Activated CD8-positive, alpha-beta memory T cell treated with anti-CD3 and anti-CD28 coated beads, Interleukin-2, amount 50 U/mL, for 24 hours (primary cell): Measurements from ENCODE around the gene ACAD9.
"Not testable (repeated sequence)": the region's sequence is repeated elsewhere in the genome, so short reads cannot be mapped to it uniquely, and the experiment has no call there.

Source experiments
- DNase-seq: peaks from one replicate; pipeline ENCODE4 v3.0.0-alpha.2; 2020; ENCODE audit errors: extremely low read depth

ACAD9 gene

GRCh38 chr3:128895843-128896697 is 16.6 kb downstream of the ACAD9 start:
- no peak for DNase-seq

GRCh38 chr3:128902426-128902825 is 23.0 kb downstream of the ACAD9 start:
- no peak for DNase-seq

GRCh38 chr3:128903501-128903900 is 24.1 kb downstream of the ACAD9 start:
- DNase-seq = no peak

GRCh38 chr3:128906031-128906803 is 26.8 kb downstream of the ACAD9 start:
- DNase-seq = no peak

- DNase-seq = no peak
These were observed 27.5 kb downstream of the ACAD9 start for GRCh38 chr3:128906804-128907525.

- no peak for DNase-seq
These were observed 28.5 kb downstream of the ACAD9 start for GRCh38 chr3:128907706-128908445.

- no peak for DNase-seq
These were observed 29.5 kb downstream of the ACAD9 start for GRCh38 chr3:128908951-128909350.

GRCh38 chr3:128910006-128910405 is 30.6 kb downstream of the ACAD9 start:
- no peak for DNase-seq

- DNase-seq = no peak
These were observed 32.5 kb downstream of the ACAD9 start for GRCh38 chr3:128911911-128912310.

GRCh38 chr3:128914966-128915645 is 35.7 kb downstream of the ACAD9 start:
- DNase-seq = no peak

GRCh38 chr3:128917291-128917690 is 37.9 kb downstream of the ACAD9 start:
- DNase-seq = no peak

GRCh38 chr3:128919988-128920387 is 40.6 kb downstream of the ACAD9 start:
- DNase-seq = no peak

- DNase-seq = peak; percentile 24
These were observed 43.5 kb downstream of the ACAD9 start for GRCh38 chr3:128922804-128923459.

- no peak for DNase-seq
These were observed 44.2 kb downstream of the ACAD9 start for GRCh38 chr3:128923576-128923975.

GRCh38 chr3:128923986-128924385 is 44.6 kb downstream of the ACAD9 start:
- not testable (repeated sequence) for DNase-seq

- no peak for DNase-seq
These were observed 49.9 kb downstream of the ACAD9 start for GRCh38 chr3:128929364-128929763.

GRCh38 chr3:128931046-128931445 is 51.6 kb downstream of the ACAD9 start:
- no peak for DNase-seq

GRCh38 chr3:128932516-128933212 is 53.2 kb downstream of the ACAD9 start:
- DNase-seq = no peak

GRCh38 chr3:128933213-128933921 is 53.9 kb downstream of the ACAD9 start:
- no peak for DNase-seq
